Astrocyte (in vitro differentiated cells and primary cell): ENCODE results near the gene GIPC3. TPM values are rescaled to one million over a fixed set of nuclear protein-coding genes. Genes with fewer than 3 reads are reported as not detected.
A peak's percentile ranks its signal among the peaks of the same experiment; 100 is the strongest.

Source experiments
- DNase-seq: peaks from one replicate; pipeline ENCODE4 v3.0.0-alpha.2; 2010; ENCODE audit warnings: low read depth
- FAIRE-seq: peaks from 2 replicates; lab custom pipeline; 2011; peaks lifted over from hg19 to GRCh38; lab: Jason Lieb, UNC
- H2AFZ ChIP-seq: 2 replicates; pipeline ENCODE4 v1.6.0; 2012; ENCODE audit warnings: low read depth, low read length, inconsistent platforms
- H3K27ac ChIP-seq: 2 replicates; pipeline ENCODE4 v1.5.1; 2011; ENCODE audit warnings: low read depth, low read length, inconsistent platforms
- H3K27me3 ChIP-seq: 2 replicates; pipeline ENCODE4 v1.6.0; 2011; ENCODE audit warnings: low read length, inconsistent platforms; ENCODE audit not compliant: insufficient read depth
- H3K36me3 ChIP-seq: 2 replicates; pipeline ENCODE4 v1.5.1; 2011; ENCODE audit warnings: low read length, inconsistent platforms; ENCODE audit not compliant: insufficient read depth
- H3K4me1 ChIP-seq: 2 replicates; pipeline ENCODE4 v1.5.1; 2011; ENCODE audit warnings: low read length, inconsistent platforms; ENCODE audit not compliant: insufficient read depth
- H3K4me2 ChIP-seq: 2 replicates; pipeline ENCODE4 v1.6.0; 2012; ENCODE audit warnings: low read length, inconsistent platforms
- H3K4me3 ChIP-seq: 2 replicates; pipeline ENCODE4 v1.5.1; 2011; ENCODE audit warnings: low read depth, mild to moderate bottlenecking, low read length, inconsistent platforms; ENCODE audit not compliant: insufficient read depth
- H3K79me2 ChIP-seq: 2 replicates; pipeline ENCODE4 v1.6.0; 2012; ENCODE audit warnings: mild to moderate bottlenecking, low read length, inconsistent platforms; ENCODE audit not compliant: insufficient read depth
- H3K9ac ChIP-seq: 2 replicates; pipeline ENCODE4 v1.6.0; 2012; ENCODE audit warnings: mild to moderate bottlenecking, low read length, inconsistent platforms
- H3K9me3 ChIP-seq: 2 replicates; pipeline ENCODE4 v1.5.1; 2012; ENCODE audit warnings: low read depth, mild to moderate bottlenecking, low read length, inconsistent platforms; ENCODE audit not compliant: insufficient read depth
- H4K20me1 ChIP-seq: 2 replicates; pipeline ENCODE4 v1.6.0; 2012; ENCODE audit warnings: low read length, inconsistent platforms; ENCODE audit not compliant: insufficient read depth
- H3K27ac Mint-ChIP-seq: one replicate; pipeline ENCODE4 v1.8.0; 2021; ENCODE audit warnings: mild to moderate bottlenecking, mixed read lengths; ENCODE audit not compliant: unreplicated experiment
- H3K27me3 Mint-ChIP-seq: one replicate; pipeline ENCODE4 v1.8.0; 2021; ENCODE audit warnings: low read depth, mixed read lengths; ENCODE audit not compliant: unreplicated experiment
- H3K36me3 Mint-ChIP-seq: one replicate; pipeline ENCODE4 v1.8.0; 2021; ENCODE audit warnings: low read depth, mixed read lengths; ENCODE audit not compliant: unreplicated experiment
- H3K4me1 Mint-ChIP-seq: one replicate; pipeline ENCODE4 v1.8.0; 2021; ENCODE audit warnings: low read depth, mixed read lengths; ENCODE audit not compliant: unreplicated experiment
- H3K4me3 Mint-ChIP-seq: one replicate; pipeline ENCODE4 v1.8.0; 2021; ENCODE audit warnings: mild to moderate bottlenecking, moderate library complexity, mixed read lengths; ENCODE audit not compliant: unreplicated experiment
- H3K9me3 Mint-ChIP-seq: one replicate; pipeline ENCODE4 v1.8.0; 2021; ENCODE audit warnings: mild to moderate bottlenecking, mixed read lengths; ENCODE audit not compliant: unreplicated experiment
- EZH2 ChIP-seq: IDR thresholded peaks from 2 replicates; pipeline ENCODE4 v1.6.1; 2012; ENCODE audit warnings: mild to moderate bottlenecking, low read length, inconsistent platforms; ENCODE audit not compliant: insufficient read depth
- total RNA-seq: library from RNA; stranded (reverse); gene quantifications from 2 replicates; pipeline ENCODE4 v1.2.1, GENCODE V29; 2021
- TF ChIP-seq, protein P1 (sequence below): IDR thresholded peaks from 2 replicates; pipeline ENCODE4 v1.5.1; 2011; ENCODE audit warnings: low read depth, mild to moderate bottlenecking, inconsistent platforms, low read length, moderate library complexity; ENCODE audit not compliant: insufficient read depth

GIPC3 gene
- total RNA-seq, 1 donor from 2014 or later = 0.09 TPM

DNA sequence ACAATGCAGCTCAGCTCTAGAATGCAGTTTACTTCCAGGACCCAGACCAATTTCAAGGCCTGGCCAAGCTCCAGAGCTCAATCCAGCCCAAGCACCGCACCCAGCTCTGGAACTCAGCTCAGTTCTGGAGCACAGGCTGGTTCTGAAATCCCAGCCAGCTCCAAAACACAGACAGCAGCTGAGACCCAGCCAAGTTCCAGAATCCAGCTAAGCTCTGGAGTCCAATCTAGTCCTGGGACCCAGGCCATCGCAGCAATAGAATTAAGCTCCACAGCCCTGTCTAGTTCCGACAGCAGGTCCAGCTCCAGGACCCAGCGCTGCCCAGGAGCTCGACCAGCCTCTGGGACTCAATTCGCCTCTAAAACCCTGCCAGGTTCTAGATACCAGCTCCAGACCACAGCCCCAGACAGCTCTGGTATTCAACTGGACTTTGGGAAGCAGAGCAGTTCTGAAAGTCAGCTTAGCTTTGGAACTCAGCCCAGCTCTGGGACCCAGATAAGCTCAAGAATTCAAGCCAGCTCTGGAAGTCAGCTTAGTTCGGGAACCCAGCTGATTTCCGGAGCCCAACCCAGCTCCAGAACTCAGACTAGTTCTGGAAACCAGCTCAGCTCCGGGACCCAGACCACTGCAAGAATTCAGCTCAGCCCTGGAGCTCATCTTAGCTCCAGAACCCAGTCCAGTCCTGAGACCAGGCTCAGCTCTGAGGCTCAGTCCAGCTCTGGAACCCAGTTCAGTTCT lies 6.8 kb downstream of the GIPC3 start:
- no peak overlapping the region for H3K27ac Mint-ChIP-seq
- Histone ChIP-seq H3K4me2 (no peak overlapping the region), H3K79me2 (no peaks in the 10 kb centered on the region), H3K27ac (no peak overlapping the region), H3K27me3 (no peaks in the 10 kb centered on the region), H4K20me1 (no peaks in the 10 kb centered on the region), H2AFZ (no peak overlapping the region), H3K9ac (no peak overlapping the region), H3K9me3 (no peaks in the 10 kb centered on the region), H3K4me1 (no peaks in the 10 kb centered on the region), H3K4me3 (no peak overlapping the region), H3K36me3 (no peaks in the 10 kb centered on the region)
- no peaks in the 10 kb centered on the region for H3K9me3 Mint-ChIP-seq
- peaks cover 3% of the 10 kb centered on the region for H3K36me3 Mint-ChIP-seq
- peaks cover 36% of the 10 kb centered on the region for H3K27me3 Mint-ChIP-seq
- peak overlapping the region; percentile 50 for H3K4me3 Mint-ChIP-seq
- FAIRE-seq (no peak), DNase-seq (no peak)
- no peaks in the 10 kb centered on the region for H3K4me1 Mint-ChIP-seq
- TF ChIP-seq EZH2 = no peak
- TF ChIP-seq, protein P1, sequence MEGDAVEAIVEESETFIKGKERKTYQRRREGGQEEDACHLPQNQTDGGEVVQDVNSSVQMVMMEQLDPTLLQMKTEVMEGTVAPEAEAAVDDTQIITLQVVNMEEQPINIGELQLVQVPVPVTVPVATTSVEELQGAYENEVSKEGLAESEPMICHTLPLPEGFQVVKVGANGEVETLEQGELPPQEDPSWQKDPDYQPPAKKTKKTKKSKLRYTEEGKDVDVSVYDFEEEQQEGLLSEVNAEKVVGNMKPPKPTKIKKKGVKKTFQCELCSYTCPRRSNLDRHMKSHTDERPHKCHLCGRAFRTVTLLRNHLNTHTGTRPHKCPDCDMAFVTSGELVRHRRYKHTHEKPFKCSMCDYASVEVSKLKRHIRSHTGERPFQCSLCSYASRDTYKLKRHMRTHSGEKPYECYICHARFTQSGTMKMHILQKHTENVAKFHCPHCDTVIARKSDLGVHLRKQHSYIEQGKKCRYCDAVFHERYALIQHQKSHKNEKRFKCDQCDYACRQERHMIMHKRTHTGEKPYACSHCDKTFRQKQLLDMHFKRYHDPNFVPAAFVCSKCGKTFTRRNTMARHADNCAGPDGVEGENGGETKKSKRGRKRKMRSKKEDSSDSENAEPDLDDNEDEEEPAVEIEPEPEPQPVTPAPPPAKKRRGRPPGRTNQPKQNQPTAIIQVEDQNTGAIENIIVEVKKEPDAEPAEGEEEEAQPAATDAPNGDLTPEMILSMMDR = no peak

DNA sequence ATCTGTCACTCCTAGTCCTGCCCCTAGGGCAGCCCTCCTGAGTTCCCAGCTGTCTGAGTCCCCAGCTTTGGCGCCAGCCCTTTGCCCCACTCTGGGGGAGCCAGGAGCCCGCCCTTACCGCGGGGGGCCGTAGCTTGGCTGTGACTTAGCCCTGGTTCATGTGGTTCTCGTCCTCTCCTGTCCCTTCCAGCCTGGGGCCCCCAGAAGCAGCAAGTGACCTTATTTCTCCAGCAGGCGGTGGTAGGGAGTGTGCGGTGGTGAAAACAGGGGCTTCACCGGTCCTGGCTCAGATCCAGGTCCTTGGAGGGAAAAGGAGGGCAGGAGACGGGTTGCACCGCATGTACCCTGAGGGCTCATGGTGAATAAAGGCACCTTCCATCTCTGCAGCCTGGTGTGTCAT lies 7.9 kb downstream of the GIPC3 start:
- no peaks in the 10 kb centered on the region for H4K20me1 ChIP-seq
- H3K4me3 Mint-ChIP-seq = no peak overlapping the region
- no peak overlapping the region for H3K9ac ChIP-seq
- H3K4me1 ChIP-seq = no peaks in the 10 kb centered on the region
- no peak overlapping the region for H3K27ac Mint-ChIP-seq
- no peaks in the 10 kb centered on the region for H3K9me3 Mint-ChIP-seq
- FAIRE-seq = no peak
- TF ChIP-seq, protein P1 = no peak
- no peak for TF ChIP-seq EZH2
- no peak overlapping the region for H3K27ac ChIP-seq
- H3K4me1 Mint-ChIP-seq = no peaks in the 10 kb centered on the region
- peaks cover 36% of the 10 kb centered on the region for H3K27me3 Mint-ChIP-seq
- H3K9me3 ChIP-seq = no peaks in the 10 kb centered on the region
- no peak overlapping the region for H3K4me2 ChIP-seq
- H3K27me3 ChIP-seq = no peaks in the 10 kb centered on the region
- peaks cover 5% of the 10 kb centered on the region for H3K36me3 Mint-ChIP-seq
- no peak overlapping the region for H2AFZ ChIP-seq
- no peak overlapping the region for H3K4me3 ChIP-seq
- H3K36me3 ChIP-seq = no peaks in the 10 kb centered on the region
- no peaks in the 10 kb centered on the region for H3K79me2 ChIP-seq
- no peak for DNase-seq

DNA sequence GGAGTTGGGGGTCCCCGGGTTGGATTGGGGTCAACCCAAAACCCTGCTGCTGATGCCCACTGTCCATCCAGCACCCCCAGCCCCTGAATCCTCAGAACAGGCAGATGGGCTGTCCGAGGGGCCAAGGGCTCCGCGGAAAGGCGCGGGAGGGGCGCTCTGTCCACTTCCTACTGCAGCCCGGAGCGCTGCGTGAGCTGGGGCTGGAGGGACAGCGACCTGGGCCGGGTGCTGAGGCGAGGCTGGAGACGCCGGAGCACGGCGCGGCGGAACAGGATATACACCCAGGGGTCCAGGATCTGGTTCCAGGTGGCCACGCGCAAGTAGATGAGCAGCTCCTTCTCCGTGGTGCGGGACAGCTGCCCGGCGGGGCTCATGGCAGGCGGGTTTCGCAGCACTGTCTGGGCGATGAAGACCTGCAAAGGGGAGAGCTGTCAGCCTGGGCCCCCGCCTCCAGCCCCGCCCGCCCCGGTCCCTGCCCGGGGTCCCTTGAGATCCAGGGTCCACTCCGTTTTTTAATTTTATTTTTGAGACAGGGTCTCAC lies 10.3 kb downstream of the GIPC3 start:
- no peaks in the 10 kb centered on the region for H3K27me3 ChIP-seq
- no peaks in the 10 kb centered on the region for H3K36me3 ChIP-seq
- DNase-seq (no peak), FAIRE-seq (no peak)
- no peak overlapping the region for H3K4me3 ChIP-seq
- H2AFZ ChIP-seq = no peak overlapping the region
- H3K9me3 ChIP-seq = no peaks in the 10 kb centered on the region
- H3K36me3 Mint-ChIP-seq = peaks cover 1% of the 10 kb centered on the region
- no peak overlapping the region for H3K4me2 ChIP-seq
- H3K4me3 Mint-ChIP-seq = no peak overlapping the region
- H3K27me3 Mint-ChIP-seq = peaks cover 30% of the 10 kb centered on the region
- no peak overlapping the region for H3K9ac ChIP-seq
- H3K27ac Mint-ChIP-seq = no peak overlapping the region
- no peaks in the 10 kb centered on the region for H4K20me1 ChIP-seq
- H3K27ac ChIP-seq = no peak overlapping the region
- no peaks in the 10 kb centered on the region for H3K4me1 ChIP-seq
- no peaks in the 10 kb centered on the region for H3K4me1 Mint-ChIP-seq
- no peaks in the 10 kb centered on the region for H3K79me2 ChIP-seq
- TF ChIP-seq, protein P1 = no peak
- TF ChIP-seq EZH2 = no peak
- H3K9me3 Mint-ChIP-seq = no peaks in the 10 kb centered on the region
